Fibroblast of skin of abdomen (primary cell): ENCODE results near the gene CD86. TPM values are rescaled to one million over a fixed set of nuclear protein-coding genes. Genes with fewer than 3 reads are reported as not detected.
"Not testable (repeated sequence)": the region's sequence is repeated elsewhere in the genome, so short reads cannot be mapped to it uniquely, and the experiment has no call there.

Experiments
- DNase-seq: peaks from one replicate; pipeline ENCODE4 v3.0.0-alpha.2; 2013
- polyA plus RNA-seq, 2 experiments: library from polyadenylated mRNA; unstranded; fragments of 120-200 nt; gene quantifications; one replicate each; pipeline ENCODE4 v1.2.1, GENCODE V29; 2013; ENCODE audit not compliant: insufficient read length in 2 of 2

Gene CD86
- polyA plus RNA-seq (2013, experiment 1 of 2; ENCODE audit: insufficient read length), result not detected
- not detected for polyA plus RNA-seq (2013, experiment 2 of 2; ENCODE audit: insufficient read length)

GRCh38 chr3:122055215-122055614 is at the start of gene CD86:
Gene CD86, plus strand, starts transcription at chr3:122055362. Its CDS starts 128 bp downstream, at chr3:122055490.
- no peak for DNase-seq

GRCh38 chr3:122006267-122006666 is 48.9 kb upstream of the CD86 start:
- DNase-seq, result no peak

- DNase-seq, result no peak
These were observed 47.0 kb upstream of the CD86 start for GRCh38 chr3:122008166-122008565.

GRCh38 chr3:122010506-122010905 is 44.7 kb upstream of the CD86 start:
- DNase-seq, result no peak

GRCh38 chr3:122011396-122011795 is 43.8 kb upstream of the CD86 start:
- no peak for DNase-seq

GRCh38 chr3:122012821-122013220 is 42.3 kb upstream of the CD86 start:
- no peak for DNase-seq

GRCh38 chr3:122013448-122013925 is 41.7 kb upstream of the CD86 start:
- DNase-seq, result no peak

- DNase-seq, result no peak
These were observed 40.4 kb upstream of the CD86 start for GRCh38 chr3:122014741-122015140.

- DNase-seq, result no peak
These were observed 35.7 kb upstream of the CD86 start for GRCh38 chr3:122019493-122019892.

- DNase-seq, result no peak
These were observed 34.1 kb upstream of the CD86 start for GRCh38 chr3:122021037-122021436.

GRCh38 chr3:122021811-122022401 is 33.3 kb upstream of the CD86 start, which contains the start of gene ILDR1:
Gene ILDR1, minus strand, starts transcription at chr3:122022247. Its CDS starts 170 bp downstream, at chr3:122022077.
- no peak for DNase-seq

- no peak for DNase-seq
These were observed 31.7 kb upstream of the CD86 start for GRCh38 chr3:122023335-122023910.

- DNase-seq, result no peak
These were observed 30.4 kb upstream of the CD86 start for GRCh38 chr3:122024800-122025199.

GRCh38 chr3:122025296-122025695 is 29.9 kb upstream of the CD86 start:
- DNase-seq, result no peak

GRCh38 chr3:122030381-122031122 is 24.6 kb upstream of the CD86 start:
- DNase-seq, result no peak

GRCh38 chr3:122031123-122031468 is 24.1 kb upstream of the CD86 start:
- no peak for DNase-seq

GRCh38 chr3:122032531-122032930 is 22.6 kb upstream of the CD86 start:
- no peak for DNase-seq

- no peak for DNase-seq
These were observed 22.1 kb upstream of the CD86 start for GRCh38 chr3:122033023-122033422.

GRCh38 chr3:122047296-122047695 is 7.9 kb upstream of the CD86 start:
- not testable (repeated sequence) for DNase-seq

GRCh38 chr3:122047773-122048172 is 7.4 kb upstream of the CD86 start:
- DNase-seq, result not testable (repeated sequence)

- DNase-seq, result no peak
These were observed 2.2 kb upstream of the CD86 start for GRCh38 chr3:122052968-122053367.

- no peak for DNase-seq
These were observed 2.5 kb downstream of the CD86 start for GRCh38 chr3:122057671-122058070.

- DNase-seq, result no peak
These were observed 3.1 kb downstream of the CD86 start for GRCh38 chr3:122058294-122058693.
